ENCODE measurements around the gene SNRPB. TPM values are rescaled to one million over a fixed set of nuclear protein-coding genes. Genes with fewer than 3 reads are reported as not detected.

SNRPB gene
- total and polyA plus RNA-seq, 2 of the 13 experiments (the other 11 are each of a cell fraction or from before 2014, with no cell fraction given) = 473 to 844 TPM

GRCh38 chr20:2507875-2508630 lies 37.5 kb upstream of the SNRPB start (continued):
- TF ChIP-seq HOMEZ (CRISPR knock-in tag; IDR thresholded peaks at IDR 0.05; ENCODE audit: low read depth) = no peak
- no peak for TF ChIP-seq ATF3 (CRISPR knock-in tag; IDR thresholded peaks at IDR 0.05)
- no peak for TF ChIP-seq RARA (CRISPR knock-in tag; IDR thresholded peaks at IDR 0.05)
- TF ChIP-seq SCMH1 (CRISPR knock-in tag; IDR thresholded peaks at IDR 0.05; ENCODE audit: borderline replicate concordance) = no peak
- no peak for TF ChIP-seq ZNF619 (CRISPR knock-in tag; IDR thresholded peaks at IDR 0.05)
- TF ChIP-seq ZNF598 (CRISPR knock-in tag; IDR thresholded peaks at IDR 0.05; ENCODE audit: borderline replicate concordance) = no peak
- TF ChIP-seq LCORL (IDR thresholded peaks at IDR 0.05) = no peak
- TF ChIP-seq LCORL (CRISPR knock-in tag; IDR thresholded peaks at IDR 0.05) = no peak
- 0 out of 2 replicates have a peak, but pooled peaks have one; percentile 7 for TF ChIP-seq PRDM10 (CRISPR knock-in tag; IDR thresholded peaks at IDR 0.05; ENCODE audit: low read depth)
- no peak for TF ChIP-seq GPBP1L1 (CRISPR knock-in tag; IDR thresholded peaks at IDR 0.05)
- TF ChIP-seq ZNF101 (CRISPR knock-in tag; IDR thresholded peaks at IDR 0.05; ENCODE audit: borderline replicate concordance, low read depth) = no peak
- no peak for TF ChIP-seq ZBTB37 (CRISPR knock-in tag; IDR thresholded peaks at IDR 0.05)
- no peak for TF ChIP-seq SNAI1 (CRISPR knock-in tag; IDR thresholded peaks at IDR 0.05; ENCODE audit: borderline replicate concordance)
- no peak for TF ChIP-seq ZNF263 (CRISPR knock-in tag; IDR thresholded peaks at IDR 0.05)
- TF ChIP-seq CENPBD1 (CRISPR knock-in tag; IDR thresholded peaks at IDR 0.05; ENCODE audit: borderline replicate concordance, low read depth) = no peak
